Caco-2 (cell line): ENCODE results near the gene BTRC. TPM values are rescaled to one million over a fixed set of nuclear protein-coding genes. Genes with fewer than 3 reads are reported as not detected.

Source experiments
- BruUV-seq: library from RNA; stranded (reverse); fragments of 400-500 nt; replicated peaks from 2 replicates; lab custom pipeline; 2021; lab: Mats Ljungman, UMichigan
- CTCF ChIA-PET: fragments of 300-600 bp; sonication (Branson Sonifier 250); formaldehyde crosslinking; loops from one replicate; lab custom pipeline; 2022; ENCODE audit warnings: antibody characterized with exemption; lab: Charles Lee
- POLR2A ChIA-PET: fragments of 300-600 bp; sonication (Branson Sonifier 250); formaldehyde crosslinking; loops from one replicate; lab custom pipeline; 2022; ENCODE audit warnings: antibody characterized with exemption; lab: Charles Lee
- DNase-seq, 2 experiments: peaks; one replicate each; pipeline versions ENCODE4 v3.0.0 to v3.0.0-alpha.2; 2020 to 2022
- H3K27me3 ChIP-seq: replicated peaks from 2 replicates; pipeline ENCODE4 v1.6.0; 2011; ENCODE audit warnings: low read length; ENCODE audit not compliant: control insufficient read depth, insufficient read depth
- H3K36me3 ChIP-seq: 2 replicates; pipeline ENCODE4 v1.5.1; 2011; ENCODE audit warnings: low read length; ENCODE audit not compliant: control insufficient read depth, insufficient read depth
- H3K4me1 ChIP-seq: fragments of 250-450 bp; sonication (Bioruptor Pico); 2 replicates; pipeline ENCODE4 v1.5.1; 2020; ENCODE audit warnings: mild to moderate bottlenecking
- H3K4me3 ChIP-seq: 2 replicates; pipeline ENCODE4 v1.5.1; 2011; ENCODE audit warnings: low read depth, mild to moderate bottlenecking, control low read depth, low read length
- H3K9me3 ChIP-seq: fragments of 250-450 bp; sonication (Bioruptor Pico); 2 replicates; pipeline ENCODE4 v1.5.1; 2020; ENCODE audit warnings: mild to moderate bottlenecking, moderate library complexity
- H3K27ac Mint-ChIP-seq: one replicate; pipeline ENCODE4 v1.8.0; 2022; ENCODE audit warnings: mixed read lengths; ENCODE audit not compliant: unreplicated experiment
- H3K27me3 Mint-ChIP-seq: one replicate; pipeline ENCODE4 v1.8.0; 2022; ENCODE audit warnings: mixed read lengths; ENCODE audit not compliant: insufficient read depth, unreplicated experiment
- H3K36me3 Mint-ChIP-seq: one replicate; pipeline ENCODE4 v1.8.0; 2022; ENCODE audit warnings: mild to moderate bottlenecking, mixed read lengths; ENCODE audit not compliant: insufficient read depth, unreplicated experiment
- H3K4me1 Mint-ChIP-seq: one replicate; pipeline ENCODE4 v1.8.0; 2022; ENCODE audit warnings: low read depth, mixed read lengths; ENCODE audit not compliant: unreplicated experiment
- H3K4me3 Mint-ChIP-seq: one replicate; pipeline ENCODE4 v1.8.0; 2022; ENCODE audit warnings: mild to moderate bottlenecking, moderate library complexity, mixed read lengths; ENCODE audit not compliant: unreplicated experiment
- H3K9me3 Mint-ChIP-seq: one replicate; pipeline ENCODE4 v1.8.0; 2022; ENCODE audit warnings: mixed read lengths; ENCODE audit not compliant: unreplicated experiment
- intact Hi-C: fragments of 100-400 bp; cut with micrococcal nuclease; formaldehyde crosslinking; loops from one replicate; pipeline ENCODE4 v1.10.0; 2022; ENCODE audit not compliant: unreplicated experiment
- microRNA-seq: library from miRNA; unstranded; fragments of <30 nt; microRNA quantifications from one replicate; pipeline ENCODE4 v1.2.0, GENCODE V29; 2022
- total RNA-seq: library from RNA; stranded (reverse); gene quantifications from 2 replicates; pipeline ENCODE4 v1.2.3, GENCODE V29; 2022
- TF ChIP-seq, protein P1 (sequence below), 2 experiments: fragments of 200-600 bp in 1 of 2; IDR thresholded peaks; 1 replicate in 1 of 2; 2 replicates in 1 of 2; pipeline versions ENCODE4 v1.5.1 to v1.8.0; 2011 to 2022; ENCODE audit warnings: antibody characterized with exemption in 1 of 2, control low read depth in 1 of 2, inconsistent platforms in 1 of 2, low read depth in 1 of 2, low read length in 1 of 2, mild to moderate bottlenecking in 1 of 2, moderate library complexity in 1 of 2; ENCODE audit not compliant: insufficient read depth in 1 of 2, severe bottlenecking in 1 of 2, unreplicated experiment in 1 of 2

Gene BTRC
- total RNA-seq, 1 experiment from 2014 or later, result 19.6 TPM

DNA sequence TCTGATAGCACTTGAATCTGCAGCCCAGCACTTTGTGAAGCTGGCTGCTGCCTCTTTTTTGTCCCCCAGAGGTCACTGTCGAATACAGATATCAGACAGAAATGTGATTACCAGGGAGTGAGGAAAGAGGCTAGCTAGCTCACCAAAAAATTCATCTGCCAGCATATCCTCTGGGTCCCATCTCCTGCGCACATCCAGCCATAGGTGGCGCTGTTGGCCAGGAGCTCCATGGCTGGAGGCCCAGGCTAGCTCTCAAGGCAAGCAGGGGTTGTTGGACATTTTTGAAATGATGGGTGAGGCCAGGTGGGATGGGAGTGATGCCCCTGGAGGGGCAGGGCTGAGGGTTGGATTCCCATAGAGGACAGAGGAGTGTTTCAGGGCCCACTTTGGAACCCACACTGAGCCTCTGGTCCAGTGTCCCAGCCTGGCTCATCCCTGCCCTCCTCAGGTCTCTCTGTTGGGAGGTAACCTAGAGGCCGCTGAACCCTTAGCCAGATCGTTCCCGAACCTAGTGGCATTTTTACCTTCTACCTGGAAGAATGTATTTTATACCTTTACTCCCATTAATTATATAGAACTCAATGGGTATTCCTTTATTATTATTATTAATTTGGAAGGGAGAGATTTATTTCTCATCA, 248.9 kb downstream of the BTRC start:
- H3K9me3 Mint-ChIP-seq, result no peaks in the 10 kb centered on the region
- H3K27me3 ChIP-seq, result no peaks in the 10 kb centered on the region
- ChIA-PET CTCF (interaction anchor here (0.5 to 3.7 kb wide), 34 partner anchors 8 to 1298 kb away, joined by 3 to 126 read pairs (median 4); partner anchors contain the start of genes BTRC, DPCD, NPM3 and OGA), POLR2A (interaction anchor here (1.1 kb wide), 2 partner anchors 15 to 180 kb away, joined by 4 to 6 read pairs; partner anchors contain the start of genes DPCD, NPM3 and POLL)
- intact Hi-C loops, result loop anchor here (1.0 to 2.0 kb wide), 3 partner anchors 178 to 470 kb away; no protein-coding TSS in a partner anchor
- no peak overlapping the region for H3K4me3 ChIP-seq
- TF ChIP-seq, protein P1, sequence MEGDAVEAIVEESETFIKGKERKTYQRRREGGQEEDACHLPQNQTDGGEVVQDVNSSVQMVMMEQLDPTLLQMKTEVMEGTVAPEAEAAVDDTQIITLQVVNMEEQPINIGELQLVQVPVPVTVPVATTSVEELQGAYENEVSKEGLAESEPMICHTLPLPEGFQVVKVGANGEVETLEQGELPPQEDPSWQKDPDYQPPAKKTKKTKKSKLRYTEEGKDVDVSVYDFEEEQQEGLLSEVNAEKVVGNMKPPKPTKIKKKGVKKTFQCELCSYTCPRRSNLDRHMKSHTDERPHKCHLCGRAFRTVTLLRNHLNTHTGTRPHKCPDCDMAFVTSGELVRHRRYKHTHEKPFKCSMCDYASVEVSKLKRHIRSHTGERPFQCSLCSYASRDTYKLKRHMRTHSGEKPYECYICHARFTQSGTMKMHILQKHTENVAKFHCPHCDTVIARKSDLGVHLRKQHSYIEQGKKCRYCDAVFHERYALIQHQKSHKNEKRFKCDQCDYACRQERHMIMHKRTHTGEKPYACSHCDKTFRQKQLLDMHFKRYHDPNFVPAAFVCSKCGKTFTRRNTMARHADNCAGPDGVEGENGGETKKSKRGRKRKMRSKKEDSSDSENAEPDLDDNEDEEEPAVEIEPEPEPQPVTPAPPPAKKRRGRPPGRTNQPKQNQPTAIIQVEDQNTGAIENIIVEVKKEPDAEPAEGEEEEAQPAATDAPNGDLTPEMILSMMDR (IDR thresholded peaks at IDR 0.05; ENCODE audit: insufficient read depth in 1 of 2, low read depth in 1 of 2, low read length in 1 of 2, severe bottlenecking in 1 of 2, unreplicated experiment in 1 of 2), result peak; percentile 91 to 94
- H3K27me3 Mint-ChIP-seq, result no peaks in the 10 kb centered on the region
- peaks cover 8% of the 10 kb centered on the region for H3K4me1 Mint-ChIP-seq
- H3K36me3 Mint-ChIP-seq, result peaks cover 6% of the 10 kb centered on the region
- H3K36me3 ChIP-seq, result peaks cover 1% of the 10 kb centered on the region; the same call in 1 of the 2 replicates
- BruUV-seq, result no TSS peak
- no peak overlapping the region for H3K4me3 Mint-ChIP-seq
- H3K9me3 ChIP-seq, result no peaks in the 10 kb centered on the region
- H3K4me1 ChIP-seq, result no peaks in the 10 kb centered on the region
- DNase-seq, result peak; percentile 82 to 90
- no peak overlapping the region for H3K27ac Mint-ChIP-seq

Small RNA genes within 50 kb of the gene (microRNA-seq; reads per million reads assigned to microRNA genes)
- gene MIR3158-1 (not detected), gene MIR3158-2 (not detected)

Other genes starting within 250 kb of the BTRC start
- gene TLX1, start 222.9 kb upstream of the BTRC start, total RNA-seq, result 1.9 and 2.3 TPM in 2 replicates
- gene LBX1, start 124.7 kb upstream of the BTRC start, total RNA-seq, result not detected in 2 replicates
- gene POLL, start 234.1 kb downstream of the BTRC start, total RNA-seq, result 34.7 and 35.5 TPM in 2 replicates
- 13.1 and 14.0 TPM in 2 replicates for gene DPCD, start 234.2 kb downstream of the BTRC start, total RNA-seq